GM10266 (cell line): ENCODE results near the gene TIAM2.

ENCODE experiments used
- DNase-seq: peaks from one replicate; pipeline ENCODE4 v3.0.0; 2012; ENCODE audit errors: extremely low spot score
- CTCF ChIP-seq: IDR thresholded peaks from 2 replicates; pipeline ENCODE4 v1.5.1; 2012; ENCODE audit warnings: mild to moderate bottlenecking, low read depth; ENCODE audit not compliant: control insufficient read depth, insufficient read depth; ENCODE audit errors: missing control alignments

TIAM2 gene

GRCh38 chr6:155026022-155026705, 31.0 kb downstream of the TIAM2 start:
- DNase-seq, result no peak

GRCh38 chr6:155026706-155027045, 31.6 kb downstream of the TIAM2 start:
- TF ChIP-seq CTCF, result no peak
- DNase-seq, result no peak

More at GRCh38 chr6:155026022-155026705, 31.0 kb downstream of the TIAM2 start:
- no peak for TF ChIP-seq CTCF

GRCh38 chr6:155030148-155030720, 35.1 kb downstream of the TIAM2 start:
- DNase-seq, result no peak
- TF ChIP-seq CTCF, result no peak

- TF ChIP-seq CTCF, result no peak
- no peak for DNase-seq
Measured at GRCh38 chr6:155031091-155031490, 36.0 kb downstream of the TIAM2 start.

- TF ChIP-seq CTCF, result no peak
- DNase-seq, result no peak
Measured at GRCh38 chr6:155033021-155033791, 38.1 kb downstream of the TIAM2 start.

GRCh38 chr6:155036907-155037306, 41.8 kb downstream of the TIAM2 start:
- no peak for TF ChIP-seq CTCF

GRCh38 chr6:155038104-155038503, 43.0 kb downstream of the TIAM2 start:
- no peak for TF ChIP-seq CTCF
- no peak for DNase-seq

More at GRCh38 chr6:155036907-155037306, 41.8 kb downstream of the TIAM2 start:
- DNase-seq, result no peak
